ENCODE results near the gene AEBP1. TPM values are rescaled to one million over a fixed set of nuclear protein-coding genes. Genes with fewer than 3 reads are reported as not detected.
A peak's percentile ranks its signal among the peaks of the same experiment; 100 is the strongest.

Gene AEBP1
- total RNA-seq, 1 donor from 2014 or later = 422 TPM

DNA sequence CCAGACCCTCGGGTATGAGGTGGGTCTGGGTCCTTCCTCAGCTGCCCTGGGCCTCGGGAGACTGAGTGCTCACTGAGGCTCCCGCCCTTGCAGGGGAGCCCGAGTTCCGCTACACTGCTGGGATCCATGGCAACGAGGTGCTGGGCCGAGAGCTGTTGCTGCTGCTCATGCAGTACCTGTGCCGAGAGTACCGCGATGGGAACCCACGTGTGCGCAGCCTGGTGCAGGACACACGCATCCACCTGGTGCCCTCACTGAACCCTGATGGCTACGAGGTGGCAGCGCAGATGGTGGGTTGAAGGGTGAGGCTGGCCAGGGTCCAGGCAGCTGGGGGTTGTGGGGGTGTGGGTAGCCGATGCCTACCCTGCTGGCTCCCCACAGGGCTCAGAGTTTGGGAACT lies 7.6 kb downstream of the AEBP1 start:
- H3K4me3 Mint-ChIP-seq (ENCODE audit: unreplicated experiment) = no peak overlapping the region
- H3K36me3 Mint-ChIP-seq (ENCODE audit: low read depth) = peaks cover 15% of the 10 kb centered on the region
- no peaks in the 10 kb centered on the region for H3K9me3 Mint-ChIP-seq (ENCODE audit: low read depth)
- TF ChIP-seq, protein P1, sequence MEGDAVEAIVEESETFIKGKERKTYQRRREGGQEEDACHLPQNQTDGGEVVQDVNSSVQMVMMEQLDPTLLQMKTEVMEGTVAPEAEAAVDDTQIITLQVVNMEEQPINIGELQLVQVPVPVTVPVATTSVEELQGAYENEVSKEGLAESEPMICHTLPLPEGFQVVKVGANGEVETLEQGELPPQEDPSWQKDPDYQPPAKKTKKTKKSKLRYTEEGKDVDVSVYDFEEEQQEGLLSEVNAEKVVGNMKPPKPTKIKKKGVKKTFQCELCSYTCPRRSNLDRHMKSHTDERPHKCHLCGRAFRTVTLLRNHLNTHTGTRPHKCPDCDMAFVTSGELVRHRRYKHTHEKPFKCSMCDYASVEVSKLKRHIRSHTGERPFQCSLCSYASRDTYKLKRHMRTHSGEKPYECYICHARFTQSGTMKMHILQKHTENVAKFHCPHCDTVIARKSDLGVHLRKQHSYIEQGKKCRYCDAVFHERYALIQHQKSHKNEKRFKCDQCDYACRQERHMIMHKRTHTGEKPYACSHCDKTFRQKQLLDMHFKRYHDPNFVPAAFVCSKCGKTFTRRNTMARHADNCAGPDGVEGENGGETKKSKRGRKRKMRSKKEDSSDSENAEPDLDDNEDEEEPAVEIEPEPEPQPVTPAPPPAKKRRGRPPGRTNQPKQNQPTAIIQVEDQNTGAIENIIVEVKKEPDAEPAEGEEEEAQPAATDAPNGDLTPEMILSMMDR (IDR thresholded peaks at IDR 0.05) = no peak
- no peaks in the 10 kb centered on the region for H3K27me3 Mint-ChIP-seq (ENCODE audit: low read depth)
- peaks cover 8% of the 10 kb centered on the region for H3K4me1 Mint-ChIP-seq (ENCODE audit: low read depth)
- no peak for DNase-seq (ENCODE audit: low spot score)
- H3K27ac Mint-ChIP-seq (ENCODE audit: unreplicated experiment) = no peak overlapping the region

DNA sequence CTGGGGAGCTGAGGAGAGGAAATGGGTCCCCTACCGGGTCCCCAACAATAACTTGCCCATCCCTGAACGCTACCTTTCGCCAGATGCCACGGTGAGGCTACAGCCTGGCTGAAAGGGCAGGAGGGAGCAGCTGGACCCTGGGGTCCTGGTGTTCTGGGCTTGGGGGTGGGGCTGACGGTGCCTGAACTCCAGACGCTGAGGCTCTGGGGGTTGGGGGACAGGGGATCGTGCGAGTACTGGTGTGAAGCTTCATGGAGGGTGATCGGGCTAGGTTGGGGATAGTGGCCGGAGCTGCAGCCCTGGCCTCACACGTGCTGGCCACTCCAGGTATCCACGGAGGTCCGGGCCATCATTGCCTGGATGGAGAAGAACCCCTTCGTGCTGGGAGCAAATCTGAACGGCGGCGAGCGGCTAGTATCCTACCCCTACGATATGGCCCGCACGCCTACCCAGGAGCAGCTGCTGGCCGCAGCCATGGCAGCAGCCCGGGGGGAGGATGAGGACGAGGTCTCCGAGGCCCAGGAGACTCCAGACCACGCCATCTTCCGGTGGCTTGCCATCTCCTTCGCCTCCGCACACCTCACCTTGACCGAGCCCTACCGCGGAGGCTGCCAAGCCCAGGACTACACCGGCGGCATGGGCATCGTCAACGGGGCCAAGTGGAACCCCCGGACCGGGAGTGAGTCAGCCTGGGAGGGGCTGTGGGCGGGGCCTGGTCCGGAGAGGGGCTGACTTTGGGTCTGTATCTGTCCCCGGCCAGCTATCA lies 8.3 kb downstream of the AEBP1 start:
- TF ChIP-seq, protein P1 (IDR thresholded peaks at IDR 0.05) = no peak
- Mint-ChIP-seq H3K27me3 (ENCODE audit: low read depth) (no peaks in the 10 kb centered on the region), H3K27ac (ENCODE audit: unreplicated experiment) (no peak overlapping the region), H3K9me3 (ENCODE audit: low read depth) (no peaks in the 10 kb centered on the region), H3K4me1 (ENCODE audit: low read depth) (peaks cover 8% of the 10 kb centered on the region), H3K4me3 (ENCODE audit: unreplicated experiment) (no peak overlapping the region), H3K36me3 (ENCODE audit: low read depth) (peaks cover 14% of the 10 kb centered on the region)
- DNase-seq (ENCODE audit: low spot score) = no peak

- H3K27me3 Mint-ChIP-seq (ENCODE audit: low read depth) = no peaks in the 10 kb centered on the region
Observed at GRCh38 chr7:44112997-44113763, 9.0 kb downstream of the AEBP1 start.

DNA sequence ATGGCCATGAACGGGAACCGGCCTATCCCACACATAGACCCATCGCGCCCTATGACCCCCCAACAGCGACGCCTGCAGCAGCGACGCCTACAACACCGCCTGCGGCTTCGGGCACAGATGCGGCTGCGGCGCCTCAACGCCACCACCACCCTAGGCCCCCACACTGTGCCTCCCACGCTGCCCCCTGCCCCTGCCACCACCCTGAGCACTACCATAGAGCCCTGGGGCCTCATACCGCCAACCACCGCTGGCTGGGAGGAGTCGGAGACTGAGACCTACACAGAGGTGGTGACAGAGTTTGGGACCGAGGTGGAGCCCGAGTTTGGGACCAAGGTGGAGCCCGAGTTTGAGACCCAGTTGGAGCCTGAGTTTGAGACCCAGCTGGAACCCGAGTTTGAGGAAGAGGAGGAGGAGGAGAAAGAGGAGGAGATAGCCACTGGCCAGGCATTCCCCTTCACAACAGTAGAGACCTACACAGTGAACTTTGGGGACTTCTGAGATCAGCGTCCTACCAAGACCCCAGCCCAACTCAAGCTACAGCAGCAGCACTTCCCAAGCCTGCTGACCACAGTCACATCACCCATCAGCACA lies 9.7 kb downstream of the AEBP1 start:
- no peaks in the 10 kb centered on the region for H3K27me3 Mint-ChIP-seq (ENCODE audit: low read depth)
- no peak for DNase-seq (ENCODE audit: low spot score)
- H3K4me3 Mint-ChIP-seq (ENCODE audit: unreplicated experiment) = no peak overlapping the region
- H3K9me3 Mint-ChIP-seq (ENCODE audit: low read depth) = no peaks in the 10 kb centered on the region
- H3K27ac Mint-ChIP-seq (ENCODE audit: unreplicated experiment) = no peak overlapping the region
- TF ChIP-seq, protein P1 (IDR thresholded peaks at IDR 0.05) = no peak
- peaks cover 17% of the 10 kb centered on the region for H3K36me3 Mint-ChIP-seq (ENCODE audit: low read depth)
- H3K4me1 Mint-ChIP-seq (ENCODE audit: low read depth) = peaks cover 9% of the 10 kb centered on the region

More at GRCh38 chr7:44112997-44113763, 9.0 kb downstream of the AEBP1 start:
- Mint-ChIP-seq H3K27ac (ENCODE audit: unreplicated experiment) (no peak overlapping the region), H3K4me3 (ENCODE audit: unreplicated experiment) (no peak overlapping the region), H3K9me3 (ENCODE audit: low read depth) (no peaks in the 10 kb centered on the region), H3K4me1 (ENCODE audit: low read depth) (peaks cover 11% of the 10 kb centered on the region), H3K36me3 (ENCODE audit: low read depth) (peaks cover 16% of the 10 kb centered on the region)
- no peak for DNase-seq (ENCODE audit: low spot score)
- TF ChIP-seq, protein P1 (IDR thresholded peaks at IDR 0.05) = no peak

DNA sequence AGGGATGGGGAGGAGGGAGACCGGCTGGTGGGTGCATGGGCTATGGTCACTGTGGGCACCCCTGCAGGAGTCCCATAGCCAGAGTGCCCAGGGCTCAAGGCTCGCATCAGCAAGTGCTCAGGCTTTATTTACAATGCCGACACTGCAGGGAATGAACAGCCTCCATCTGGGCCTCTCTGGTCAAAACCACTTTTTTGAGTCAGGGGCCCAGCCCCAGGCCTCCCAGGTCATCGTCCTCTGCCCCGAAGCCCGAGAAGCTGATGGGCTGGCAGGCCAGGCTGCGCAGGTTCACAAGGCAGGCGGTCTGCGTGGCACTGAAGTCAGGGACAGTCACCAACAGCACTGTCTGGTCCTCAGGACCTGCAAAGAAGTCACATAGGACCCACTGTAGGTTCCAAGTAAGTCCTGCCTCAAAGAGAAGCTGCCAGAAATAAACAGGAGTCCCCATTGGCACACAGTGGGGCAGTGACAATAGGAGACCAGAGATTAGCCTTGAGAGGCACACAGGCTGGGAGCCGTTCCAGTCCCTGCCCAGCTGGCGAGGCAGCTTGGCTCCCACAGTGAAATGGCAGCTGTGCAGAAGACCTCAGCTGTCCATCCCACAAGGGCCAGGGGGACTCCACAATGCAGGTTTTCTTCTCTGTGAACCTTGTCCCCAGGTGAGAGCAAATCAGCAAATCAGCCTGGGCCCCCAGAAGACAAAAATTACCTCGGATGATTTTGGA lies 10.6 kb downstream of the AEBP1 start:
- H3K27me3 Mint-ChIP-seq (ENCODE audit: low read depth) = no peaks in the 10 kb centered on the region
- peak overlapping the region; percentile 12 for H3K27ac Mint-ChIP-seq (ENCODE audit: unreplicated experiment)
- DNase-seq (ENCODE audit: low spot score) = no peak
- H3K36me3 Mint-ChIP-seq (ENCODE audit: low read depth) = peaks cover 18% of the 10 kb centered on the region
- no peak overlapping the region for H3K4me3 Mint-ChIP-seq (ENCODE audit: unreplicated experiment)
- TF ChIP-seq, protein P1 (IDR thresholded peaks at IDR 0.05) = no peak
- H3K9me3 Mint-ChIP-seq (ENCODE audit: low read depth) = no peaks in the 10 kb centered on the region
- H3K4me1 Mint-ChIP-seq (ENCODE audit: low read depth) = peaks cover 9% of the 10 kb centered on the region

Measured in chondrocyte (in vitro differentiated cells).